ENCODE results near the gene ATP8B1.

DNA sequence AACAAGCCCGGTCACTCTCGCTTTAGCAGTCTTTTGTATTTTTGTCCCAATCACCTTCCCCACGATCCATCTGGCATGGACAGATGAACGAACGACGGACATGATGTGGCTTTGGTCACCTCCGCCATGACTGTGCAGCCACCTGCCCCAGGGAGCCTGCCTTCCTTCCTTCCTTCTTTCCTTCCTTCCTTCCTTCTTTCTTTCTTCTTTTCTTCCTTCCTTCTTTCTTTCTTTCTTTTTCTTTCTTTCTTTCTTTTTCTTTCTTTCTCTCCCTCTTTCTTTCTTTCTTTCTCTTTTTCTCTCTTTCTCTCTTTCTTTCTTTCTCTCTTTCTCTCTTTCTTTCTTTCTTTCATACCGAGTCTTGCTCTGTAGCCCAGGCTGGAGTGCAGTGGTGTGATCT, 39.0 kb downstream of the ATP8B1 start:
- TF ChIP-seq, protein P1, sequence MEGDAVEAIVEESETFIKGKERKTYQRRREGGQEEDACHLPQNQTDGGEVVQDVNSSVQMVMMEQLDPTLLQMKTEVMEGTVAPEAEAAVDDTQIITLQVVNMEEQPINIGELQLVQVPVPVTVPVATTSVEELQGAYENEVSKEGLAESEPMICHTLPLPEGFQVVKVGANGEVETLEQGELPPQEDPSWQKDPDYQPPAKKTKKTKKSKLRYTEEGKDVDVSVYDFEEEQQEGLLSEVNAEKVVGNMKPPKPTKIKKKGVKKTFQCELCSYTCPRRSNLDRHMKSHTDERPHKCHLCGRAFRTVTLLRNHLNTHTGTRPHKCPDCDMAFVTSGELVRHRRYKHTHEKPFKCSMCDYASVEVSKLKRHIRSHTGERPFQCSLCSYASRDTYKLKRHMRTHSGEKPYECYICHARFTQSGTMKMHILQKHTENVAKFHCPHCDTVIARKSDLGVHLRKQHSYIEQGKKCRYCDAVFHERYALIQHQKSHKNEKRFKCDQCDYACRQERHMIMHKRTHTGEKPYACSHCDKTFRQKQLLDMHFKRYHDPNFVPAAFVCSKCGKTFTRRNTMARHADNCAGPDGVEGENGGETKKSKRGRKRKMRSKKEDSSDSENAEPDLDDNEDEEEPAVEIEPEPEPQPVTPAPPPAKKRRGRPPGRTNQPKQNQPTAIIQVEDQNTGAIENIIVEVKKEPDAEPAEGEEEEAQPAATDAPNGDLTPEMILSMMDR (conservative IDR thresholded peaks at IDR 0.05 in 1 of 2, IDR thresholded peaks at IDR 0.05 in 1 of 2; ENCODE audit: extremely low read depth in 1 of 2, insufficient read depth in 1 of 2, low read depth in 1 of 2, low read length in 2 of 2), result no peak
- TF ChIP-seq EZH2 (IDR thresholded peaks at IDR 0.05; ENCODE audit: borderline replicate concordance, low read length), result no peak
